ENCODE data around the gene XPO6.
"Not testable (repeated sequence)": the region's sequence is repeated elsewhere in the genome, so short reads cannot be mapped to it uniquely, and the experiment has no call there.

- not testable (repeated sequence) for TF ChIP-seq POLR2AphosphoS5 (IDR thresholded peaks at IDR 0.05; ENCODE audit: low read depth, low read length); CTCF (IDR thresholded peaks at IDR 0.05); JUND (IDR thresholded peaks at IDR 0.05); NRF1 (IDR thresholded peaks at IDR 0.05; ENCODE audit: low read depth, low read length); TAF1 (IDR thresholded peaks at IDR 0.05; ENCODE audit: borderline replicate concordance, low read depth, low read length); TEAD4 (IDR thresholded peaks at IDR 0.05; ENCODE audit: borderline replicate concordance, insufficient read depth); EP300 (IDR thresholded peaks at IDR 0.05; ENCODE audit: borderline replicate concordance in 1 of 2, low read depth in 1 of 2, low read length in 1 of 2); TCF12 (IDR thresholded peaks at IDR 0.05); NFIC (IDR thresholded peaks at IDR 0.05; ENCODE audit: borderline replicate concordance); REST (IDR thresholded peaks at IDR 0.05; ENCODE audit: low read depth, low read length)
These were observed 37.7 kb upstream of the XPO6 start for GRCh38 chr16:28249483-28249882.
